IMR-90 (cell line): ENCODE results near the gene SPAAR. TPM values are rescaled to one million over a fixed set of nuclear protein-coding genes. Genes with fewer than 3 reads are reported as not detected.
A peak's percentile ranks its signal among the peaks of the same experiment; 100 is the strongest.

Experiments used
- ATAC-seq: fragments of 200-7000 bp; cut with Tn5 transposase; 2 replicates; pipeline ENCODE4 v1.9.1; 2020; ENCODE audit warnings: low read depth, mild to moderate bottlenecking, moderate library complexity
- BruUV-seq: library from RNA; stranded (reverse); fragments of 400-500 nt; replicated peaks from 2 replicates; lab custom pipeline; 2021; lab: Mats Ljungman, UMichigan
- CTCF ChIA-PET: fragments of 300-600 bp; formaldehyde crosslinking; extraction: SDS; loops from one replicate; lab custom pipeline; 2021; ENCODE audit warnings: antibody characterized with exemption; lab: Yijun Ruan, JAX
- POLR2A ChIA-PET: fragments of 300-600 bp; sonication (Branson Sonifier 250); formaldehyde crosslinking; loops from one replicate; lab custom pipeline; 2022; ENCODE audit warnings: antibody characterized with exemption; ENCODE audit not compliant: unreplicated experiment; lab: Charles Lee
- DNase-seq: peaks from one replicate; pipeline ENCODE4 v3.0.0; 2013
- H2AFZ ChIP-seq: replicated peaks from 2 replicates; pipeline ENCODE3; 2013; ENCODE audit warnings: low read length, mild to moderate bottlenecking; ENCODE audit not compliant: poor library complexity
- H2AK5ac ChIP-seq: 2 replicates; pipeline ENCODE4 v1.6.1; 2013; ENCODE audit warnings: low read depth, low read length, inconsistent platforms
- H2AK9ac ChIP-seq: replicated peaks from 2 replicates; pipeline ENCODE3; 2013; ENCODE audit warnings: mild to moderate bottlenecking, low read depth, low read length, moderate library complexity; ENCODE audit not compliant: poor library complexity
- H2BK120ac ChIP-seq: 2 replicates; pipeline ENCODE4 v1.6.1; 2013; ENCODE audit warnings: low read depth, low read length, inconsistent platforms
- H2BK15ac ChIP-seq: 3 replicates; pipeline ENCODE4 v1.6.1; 2013; ENCODE audit warnings: low read depth, low read length, inconsistent platforms
- H2BK20ac ChIP-seq: 2 replicates; pipeline ENCODE4 v1.6.1; 2013; ENCODE audit warnings: low read depth, mild to moderate bottlenecking, inconsistent platforms, low read length, moderate library complexity
- H2BK5ac ChIP-seq: 2 replicates; pipeline ENCODE4 v1.6.1; 2013; ENCODE audit warnings: mild to moderate bottlenecking, low read depth, low read length, inconsistent platforms; ENCODE audit not compliant: poor library complexity, severe bottlenecking
- H3K14ac ChIP-seq: replicated peaks from 2 replicates; pipeline ENCODE4 v1.6.1; 2013; ENCODE audit warnings: low read depth, low read length, inconsistent platforms
- H3K18ac ChIP-seq: 2 replicates; pipeline ENCODE4 v1.6.1; 2013; ENCODE audit warnings: low read depth, low read length, control low read depth
- H3K23ac ChIP-seq: 2 replicates; pipeline ENCODE4 v1.6.1; 2013; ENCODE audit warnings: low read depth, low read length, inconsistent platforms
- H3K27ac ChIP-seq: 2 replicates; pipeline ENCODE4 v1.5.1; 2013; ENCODE audit warnings: mild to moderate bottlenecking, control low read depth, low read length; ENCODE audit not compliant: insufficient read depth
- H3K27me3 ChIP-seq: 2 replicates; pipeline ENCODE4 v1.6.1; 2013; ENCODE audit warnings: low read length; ENCODE audit not compliant: control insufficient read depth, insufficient read depth
- H3K36me3 ChIP-seq: 2 replicates; pipeline ENCODE4 v1.6.1; 2013; ENCODE audit warnings: low read length, mixed read lengths; ENCODE audit not compliant: control insufficient read depth, insufficient read depth
- H3K4ac ChIP-seq: 2 replicates; pipeline ENCODE4 v1.6.1; 2013; ENCODE audit warnings: low read depth, low read length, inconsistent platforms
- H3K4me1 ChIP-seq: 2 replicates; pipeline ENCODE4 v1.6.1; 2013; ENCODE audit warnings: low read length, mixed read lengths; ENCODE audit not compliant: control insufficient read depth, insufficient read depth
- H3K4me2 ChIP-seq: 2 replicates; pipeline ENCODE4 v1.6.1; 2013; ENCODE audit warnings: low read depth, mild to moderate bottlenecking, control low read depth, low read length, moderate library complexity
- H3K4me3 ChIP-seq: 2 replicates; pipeline ENCODE4 v1.5.1; 2013; ENCODE audit warnings: low read depth, mild to moderate bottlenecking, control low read depth, low read length, moderate library complexity; ENCODE audit not compliant: insufficient read depth
- H3K56ac ChIP-seq: 2 replicates; pipeline ENCODE4 v1.6.1; 2013; ENCODE audit warnings: low read length, inconsistent platforms; ENCODE audit not compliant: insufficient read depth; ENCODE audit errors: extremely low read depth
- H3K79me1 ChIP-seq, 2 experiments: 2 replicates each; pipeline ENCODE4 v1.6.1; 2013; ENCODE audit warnings: low read length in 2 of 2, inconsistent platforms in 1 of 2, low read depth in 1 of 2
- H3K9ac ChIP-seq: 2 replicates; pipeline ENCODE4 v1.6.1; 2013; ENCODE audit warnings: low read depth, low read length, control low read depth
- H3K9me1 ChIP-seq: 2 replicates; pipeline ENCODE4 v1.6.1; 2013; ENCODE audit warnings: low read length, inconsistent platforms; ENCODE audit not compliant: insufficient read depth
- H3K9me3 ChIP-seq: 2 replicates; pipeline ENCODE4 v1.6.1; 2013; ENCODE audit warnings: low read length; ENCODE audit not compliant: control insufficient read depth, insufficient read depth
- H4K20me1 ChIP-seq: 2 replicates; pipeline ENCODE4 v1.6.1; 2013; ENCODE audit warnings: low read length, inconsistent platforms; ENCODE audit not compliant: insufficient read depth
- H4K5ac ChIP-seq: 2 replicates; pipeline ENCODE4 v1.6.1; 2013; ENCODE audit warnings: mild to moderate bottlenecking, low read depth, low read length, control low read depth
- H4K8ac ChIP-seq, 2 experiments: 2 replicates each; pipeline ENCODE4 v1.6.1; 2013; ENCODE audit warnings: low read depth in 2 of 2, low read length in 2 of 2, control low read depth in 1 of 2, inconsistent platforms in 1 of 2
- H4K91ac ChIP-seq: 2 replicates; pipeline ENCODE4 v1.6.1; 2013; ENCODE audit warnings: low read depth, low read length, inconsistent platforms; ENCODE audit not compliant: insufficient read depth
- BHLHE40 ChIP-seq: fragments of 150-350 bp; IDR thresholded peaks from 2 replicates; pipeline ENCODE4 v1.6.1; 2016; ENCODE audit warnings: mild to moderate bottlenecking, low read depth, low read length
- CEBPB ChIP-seq: IDR thresholded peaks from 2 replicates; pipeline ENCODE4 v1.6.1; 2012; ENCODE audit warnings: low read depth, low read length, improper control_type of control experiment
- CHD1 ChIP-seq: IDR thresholded peaks from 2 replicates; pipeline ENCODE4 v1.6.1; 2012; ENCODE audit warnings: low read depth, low read length, improper control_type of control experiment
- FOS ChIP-seq: fragments of 150-350 bp; IDR thresholded peaks from 2 replicates; pipeline ENCODE4 v1.6.1; 2016; ENCODE audit warnings: low read depth, low read length
- MAFK ChIP-seq: IDR thresholded peaks from 2 replicates; pipeline ENCODE4 v1.6.1; 2012; ENCODE audit warnings: low read depth, low read length, improper control_type of control experiment
- MAZ ChIP-seq: IDR thresholded peaks from 2 replicates; pipeline ENCODE4 v1.6.1; 2012; ENCODE audit warnings: low read depth, mild to moderate bottlenecking, low read length, improper control_type of control experiment, moderate library complexity, borderline replicate concordance
- MXI1 ChIP-seq: IDR thresholded peaks from 2 replicates; pipeline ENCODE4 v1.6.1; 2012; ENCODE audit warnings: low read depth, mild to moderate bottlenecking, low read length, moderate library complexity, borderline replicate concordance
- NFE2L2 ChIP-seq: fragments of 150-350 bp; IDR thresholded peaks from 2 replicates; pipeline ENCODE4 v1.6.1; 2016; ENCODE audit warnings: low read depth, mild to moderate bottlenecking, low read length
- POLR2A ChIP-seq: IDR thresholded peaks from 2 replicates; pipeline ENCODE4 v1.6.1; 2012; ENCODE audit warnings: mild to moderate bottlenecking, low read depth, low read length
- RAD21 ChIP-seq: IDR thresholded peaks from 2 replicates; pipeline ENCODE4 v1.6.1; 2012; ENCODE audit warnings: low read length, improper control_type of control experiment
- RFX5 ChIP-seq: IDR thresholded peaks from 2 replicates; pipeline ENCODE4 v1.8.0; 2012; ENCODE audit warnings: low read depth, mild to moderate bottlenecking, low read length, moderate library complexity
- SMC3 ChIP-seq: fragments of 150-350 bp; IDR thresholded peaks from 2 replicates; pipeline ENCODE4 v1.6.1; 2016; ENCODE audit warnings: low read depth, mild to moderate bottlenecking, antibody characterized with exemption, low read length, moderate library complexity
- USF2 ChIP-seq: fragments of 150-350 bp; IDR thresholded peaks from 2 replicates; pipeline ENCODE4 v1.6.1; 2017; ENCODE audit warnings: mild to moderate bottlenecking, antibody characterized with exemption, low read length, low read depth
- WGBS, 2 experiments: methylation state at CpG; one replicate each; pipeline versions ENCODE4 v1.1.5 to v1.1.7; 2013; ENCODE audit warnings: missing lambda C conversion rate in 2 of 2; ENCODE audit not compliant: insufficient read length in 1 of 2; ENCODE audit errors: extremely low coverage in 2 of 2; 5-methylcytosine and 5-hydroxymethylcytosine counted together
- dilution Hi-C: fragments of 300-500 bp; cut with HindIII; formaldehyde crosslinking; loops from one replicate; pipeline ENCODE4 v1.14.3; 2018; ENCODE audit warnings: low sequenced_read_pairs; ENCODE audit not compliant: unreplicated experiment
- in situ Hi-C: fragments of 300-500 bp; cut with MboI; formaldehyde crosslinking; loops from 3 replicates; pipeline ENCODE4 v1.14.3; 2019; ENCODE audit warnings: low sequenced_read_pairs, inconsistent platforms, mixed read lengths
- intact Hi-C: fragments of 100-400 bp; cut with micrococcal nuclease; formaldehyde crosslinking; loops from 2 replicates; pipeline ENCODE4 v1.10.0; 2022
- polyA plus RNA-seq, 3 experiments: library from polyadenylated mRNA; depleted of rRNA; stranded (reverse); fragments of >200 nt; gene quantifications; 2 replicates each; pipeline ENCODE4 v1.2.3, GENCODE V29; 2012; ENCODE audit warnings: low replicate concordance in 1 of 3
- total RNA-seq: library from RNA; depleted of rRNA; stranded (reverse); fragments of >200 nt; gene quantifications from 2 replicates; pipeline ENCODE4 v1.2.3, GENCODE V29; 2012
- TF ChIP-seq, protein P1 (sequence below): fragments of 150-350 bp; IDR thresholded peaks from 2 replicates; pipeline ENCODE4 v1.6.1; 2016; ENCODE audit warnings: low read depth, mild to moderate bottlenecking, low read length, moderate library complexity, borderline replicate concordance

Gene SPAAR
- total and polyA plus RNA-seq, 2 of the 4 experiments (the other 2 are of a cell fraction), result 0.18 to 0.32 TPM

- Histone ChIP-seq H3K14ac (peak overlapping the region; percentile 99), H3K18ac (no peak overlapping the region; the same call in 1 of the 2 replicates), H3K4me1 (peaks cover 46% of the 10 kb centered on the region), H4K91ac (peak overlapping the region; percentile 76), H3K56ac (no peak overlapping the region), H3K4me2 (no peak overlapping the region), H3K4me3 (no peak overlapping the region), H2BK120ac (peak overlapping the region; percentile 99), H2BK15ac (peak overlapping the region; percentile 83; the same call in 1 of the 3 replicates), H3K36me3 (no peaks in the 10 kb centered on the region), H2BK5ac (peak overlapping the region; percentile 98), H4K5ac (peak overlapping the region; percentile 33; the same call in 1 of the 2 replicates), H3K27me3 (no peaks in the 10 kb centered on the region), H3K4ac (peak overlapping the region; percentile 100), H3K9ac (no peak overlapping the region), H4K20me1 (no peaks in the 10 kb centered on the region), H2AFZ (peak overlapping the region; percentile 44), H3K9me3 (no peaks in the 10 kb centered on the region), H3K79me1 (peaks cover 0 to 36% of the 10 kb centered on the region in 2 experiments; a peak in 2 of 4 replicates), H3K9me1 (peaks cover 25% of the 10 kb centered on the region), H2BK20ac (peak overlapping the region; percentile 98), H2AK9ac (peak overlapping the region; percentile 65), H3K27ac (no peak overlapping the region), H2AK5ac (peak overlapping the region; percentile 99; the same call in 1 of the 2 replicates), H4K8ac (peak overlapping the region; percentile 96 to 97; a peak in 2 of 4 replicates), H3K23ac (no peak overlapping the region)
- ATAC-seq, result no peak
- WGBS, 2 experiments, result 96% methylated on average over 20 of the region's 34 CpGs; no CpG with 5 or more reads in 1 of the 2 experiments
- intact Hi-C loops, result no loop called here
- DNase-seq, result no peak
- POLR2A ChIA-PET, result no interaction called here
- in situ Hi-C loops, result no loop called here
- dilution Hi-C loops, result no loop called here
- CTCF ChIA-PET, result interaction anchor here (0.6 to 1.4 kb wide), 2 partner anchors 84 to 192 kb away, joined by 3 to 4 read pairs; no protein-coding TSS in a partner anchor
- BruUV-seq, result no TSS peak
- TF ChIP-seq, protein P1, sequence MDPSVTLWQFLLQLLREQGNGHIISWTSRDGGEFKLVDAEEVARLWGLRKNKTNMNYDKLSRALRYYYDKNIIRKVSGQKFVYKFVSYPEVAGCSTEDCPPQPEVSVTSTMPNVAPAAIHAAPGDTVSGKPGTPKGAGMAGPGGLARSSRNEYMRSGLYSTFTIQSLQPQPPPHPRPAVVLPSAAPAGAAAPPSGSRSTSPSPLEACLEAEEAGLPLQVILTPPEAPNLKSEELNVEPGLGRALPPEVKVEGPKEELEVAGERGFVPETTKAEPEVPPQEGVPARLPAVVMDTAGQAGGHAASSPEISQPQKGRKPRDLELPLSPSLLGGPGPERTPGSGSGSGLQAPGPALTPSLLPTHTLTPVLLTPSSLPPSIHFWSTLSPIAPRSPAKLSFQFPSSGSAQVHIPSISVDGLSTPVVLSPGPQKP, result no peak
- TF ChIP-seq RAD21 (no peak), RFX5 (no peak), MXI1 (no peak), NFE2L2 (no peak), BHLHE40 (no peak), POLR2A (no peak), MAZ (no peak), CEBPB (no peak), SMC3 (no peak), CHD1 (no peak), MAFK (no peak), USF2 (no peak), FOS (no peak)
Observed at GRCh38 chr9:35909687-35910612, 660 bp downstream of the SPAAR start.
